GM18951 (cell line): ENCODE data around the gene DPP7.
A peak's percentile ranks its signal among the peaks of the same experiment; 100 is the strongest.

Source experiments
- POLR2A ChIP-seq: IDR thresholded peaks from 4 replicates; pipeline ENCODE4 v1.6.1; 2011; ENCODE audit warnings: mild to moderate bottlenecking; ENCODE audit not compliant: insufficient read length, insufficient read depth; ENCODE audit errors: extremely low read depth
- in situ Hi-C: fragments of 300-500 bp; cut with MboI; formaldehyde crosslinking; loops from one replicate; pipeline ENCODE4 v1.12.0; 2022; ENCODE audit warnings: low sequenced_read_pairs, mixed read lengths, inconsistent platforms; ENCODE audit not compliant: unreplicated experiment

The DPP7 gene

DNA sequence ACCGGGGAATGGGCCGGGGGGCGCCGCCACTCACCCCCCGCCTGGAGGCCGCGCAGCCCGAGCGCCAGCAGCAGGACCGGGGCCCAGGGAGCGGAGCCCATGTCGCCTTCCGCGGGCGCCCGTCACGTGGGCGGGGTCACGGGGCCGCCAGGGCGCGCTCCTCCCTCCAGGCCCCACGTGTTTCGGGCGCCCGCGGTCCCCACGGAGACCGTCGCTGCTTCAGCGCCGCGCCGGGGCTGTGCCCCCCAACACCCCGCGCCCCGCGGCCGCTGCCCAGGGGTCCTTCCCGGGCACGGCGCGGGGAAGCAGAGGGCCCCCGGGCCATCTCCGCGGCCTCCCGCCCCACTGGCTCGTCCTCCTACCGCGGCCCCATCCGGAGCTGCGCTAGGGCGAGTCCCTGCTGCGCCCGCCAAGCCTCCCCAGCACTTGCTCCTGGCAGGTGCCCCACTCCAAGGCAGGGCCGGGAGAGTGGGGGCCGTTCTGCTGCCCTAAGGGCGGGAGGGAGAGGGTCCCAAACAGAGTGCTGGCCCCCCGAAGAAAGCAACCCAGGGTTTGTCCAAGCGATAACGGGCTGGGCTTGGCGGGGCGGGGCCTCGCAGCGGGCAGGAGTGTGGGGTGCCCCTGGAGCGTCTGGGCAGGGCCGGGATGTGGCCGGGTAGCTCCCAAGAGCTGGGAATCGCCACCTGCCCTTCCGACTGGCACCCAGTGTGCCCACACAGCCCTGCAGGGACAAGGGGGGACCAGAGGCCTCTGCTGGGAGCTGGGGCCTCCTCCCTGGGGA, at the start of gene DPP7:
Gene DPP7, minus strand, starts transcription at position 121 of the 781 bp plus-strand sequence. Its CDS starts 20 bp downstream, at position 101.
- TF ChIP-seq POLR2A, result peak; percentile 85
- in situ Hi-C loops, result no loop called here

DNA sequence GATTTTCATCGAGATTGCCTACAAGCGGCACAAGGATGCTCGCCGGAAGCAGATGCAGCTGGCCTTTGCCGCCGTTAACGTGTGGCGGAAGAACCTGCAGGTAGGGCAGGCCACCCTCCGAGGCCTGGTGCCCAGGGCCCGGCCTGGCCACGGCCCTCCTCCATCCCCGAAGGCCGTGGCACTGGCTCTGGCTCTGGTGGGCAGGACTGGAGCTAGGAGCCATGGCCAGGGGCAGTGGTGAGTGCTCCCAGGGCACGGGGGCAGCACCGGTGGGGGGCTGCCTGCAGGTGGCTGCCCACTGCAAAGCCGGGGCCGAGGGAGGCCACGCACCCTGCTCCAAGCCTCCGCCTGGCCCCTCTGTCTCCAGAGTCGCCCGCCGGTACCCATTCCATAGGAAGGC, 49.3 kb upstream of the DPP7 start:
- TF ChIP-seq POLR2A, result no peak
- in situ Hi-C loops, result no loop called here

DNA sequence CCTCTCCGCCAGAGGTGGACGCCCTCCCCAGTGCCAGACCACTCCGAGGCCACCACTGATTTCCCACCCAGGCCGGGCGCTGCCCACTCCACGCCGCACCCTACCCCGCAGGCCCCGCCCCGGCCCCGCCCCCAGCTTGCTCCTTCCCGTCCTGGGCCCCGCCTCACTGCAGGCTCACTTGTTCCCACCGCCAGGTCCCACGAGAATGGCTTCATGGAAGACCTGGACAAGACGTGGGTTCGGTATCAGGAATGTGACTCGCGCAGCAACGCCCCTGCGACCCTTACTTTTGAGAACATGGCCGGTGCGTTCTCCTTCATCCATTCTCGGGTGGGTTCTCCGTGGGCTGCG, 48.8 kb upstream of the DPP7 start:
- in situ Hi-C loops, result no loop called here
- TF ChIP-seq POLR2A, result no peak

DNA sequence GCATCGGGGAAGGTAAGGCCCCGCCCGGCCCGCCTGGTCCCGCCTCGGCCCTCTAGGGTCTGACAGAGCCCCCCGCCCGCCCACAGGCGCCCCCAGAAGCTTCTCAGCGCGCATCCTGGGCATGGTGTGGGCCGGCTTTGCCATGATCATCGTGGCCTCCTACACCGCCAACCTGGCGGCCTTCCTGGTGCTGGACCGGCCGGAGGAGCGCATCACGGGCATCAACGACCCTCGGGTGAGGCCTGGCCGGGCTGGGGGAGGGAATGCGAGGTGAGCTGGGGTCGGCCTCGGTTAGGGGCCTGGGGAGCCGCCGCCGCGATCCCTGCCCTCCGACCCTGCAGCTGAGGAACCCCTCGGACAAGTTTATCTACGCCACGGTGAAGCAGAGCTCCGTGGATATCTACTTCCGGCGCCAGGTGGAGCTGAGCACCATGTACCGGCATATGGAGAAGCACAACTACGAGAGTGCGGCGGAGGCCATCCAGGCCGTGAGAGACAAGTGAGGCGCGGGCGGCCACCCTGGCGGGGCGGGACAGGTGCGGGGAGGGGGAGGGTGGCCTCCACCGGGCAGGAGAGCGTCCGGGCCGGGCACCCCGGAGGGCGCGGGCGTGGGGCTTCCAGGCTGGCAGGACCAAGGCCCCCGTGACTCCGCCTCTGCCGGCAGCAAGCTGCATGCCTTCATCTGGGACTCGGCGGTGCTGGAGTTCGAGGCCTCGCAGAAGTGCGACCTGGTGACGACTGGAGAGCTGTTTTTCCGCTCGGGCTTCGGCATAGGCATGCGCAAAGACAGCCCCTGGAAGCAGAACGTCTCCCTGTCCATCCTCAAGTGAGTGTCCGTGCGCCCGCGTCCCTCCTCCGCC, 48.2 kb upstream of the DPP7 start:
- in situ Hi-C loops, result no loop called here
- TF ChIP-seq POLR2A, result no peak

DNA sequence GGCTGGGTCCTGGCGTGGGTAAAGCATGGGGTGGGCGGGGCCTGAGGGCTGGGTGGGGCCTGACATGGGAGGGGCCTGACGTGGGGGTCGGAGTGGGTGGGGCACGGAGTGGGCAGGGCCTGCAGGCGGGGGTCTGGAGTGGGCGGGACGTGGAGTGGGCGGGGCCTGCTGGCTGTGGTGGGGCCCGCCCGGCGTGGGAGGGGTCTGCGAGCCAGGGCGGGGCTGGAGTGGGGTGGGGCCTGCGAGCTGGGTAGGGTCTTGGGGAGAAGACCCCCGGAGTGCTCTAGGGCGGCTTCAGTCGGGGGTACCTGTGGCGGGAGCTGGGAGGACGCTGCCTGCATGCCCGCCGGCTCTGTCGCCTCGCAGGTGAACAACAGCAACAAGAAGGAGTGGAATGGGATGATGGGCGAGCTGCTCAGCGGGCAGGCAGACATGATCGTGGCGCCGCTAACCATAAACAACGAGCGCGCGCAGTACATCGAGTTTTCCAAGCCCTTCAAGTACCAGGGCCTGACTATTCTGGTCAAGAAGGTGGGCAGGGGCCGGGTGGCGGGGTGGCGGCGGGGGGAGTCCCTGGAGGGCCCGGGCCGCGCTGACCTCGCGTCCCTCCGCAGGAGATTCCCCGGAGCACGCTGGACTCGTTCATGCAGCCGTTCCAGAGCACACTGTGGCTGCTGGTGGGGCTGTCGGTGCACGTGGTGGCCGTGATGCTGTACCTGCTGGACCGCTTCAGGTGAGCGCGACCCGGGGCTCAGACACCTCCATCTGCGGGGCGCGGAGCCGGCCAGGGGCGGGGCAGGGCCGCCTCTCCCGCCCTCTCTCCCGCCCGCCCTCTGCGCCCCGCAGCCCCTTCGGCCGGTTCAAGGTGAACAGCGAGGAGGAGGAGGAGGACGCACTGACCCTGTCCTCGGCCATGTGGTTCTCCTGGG, 47.3 kb upstream of the DPP7 start:
- in situ Hi-C loops, result no loop called here

DNA sequence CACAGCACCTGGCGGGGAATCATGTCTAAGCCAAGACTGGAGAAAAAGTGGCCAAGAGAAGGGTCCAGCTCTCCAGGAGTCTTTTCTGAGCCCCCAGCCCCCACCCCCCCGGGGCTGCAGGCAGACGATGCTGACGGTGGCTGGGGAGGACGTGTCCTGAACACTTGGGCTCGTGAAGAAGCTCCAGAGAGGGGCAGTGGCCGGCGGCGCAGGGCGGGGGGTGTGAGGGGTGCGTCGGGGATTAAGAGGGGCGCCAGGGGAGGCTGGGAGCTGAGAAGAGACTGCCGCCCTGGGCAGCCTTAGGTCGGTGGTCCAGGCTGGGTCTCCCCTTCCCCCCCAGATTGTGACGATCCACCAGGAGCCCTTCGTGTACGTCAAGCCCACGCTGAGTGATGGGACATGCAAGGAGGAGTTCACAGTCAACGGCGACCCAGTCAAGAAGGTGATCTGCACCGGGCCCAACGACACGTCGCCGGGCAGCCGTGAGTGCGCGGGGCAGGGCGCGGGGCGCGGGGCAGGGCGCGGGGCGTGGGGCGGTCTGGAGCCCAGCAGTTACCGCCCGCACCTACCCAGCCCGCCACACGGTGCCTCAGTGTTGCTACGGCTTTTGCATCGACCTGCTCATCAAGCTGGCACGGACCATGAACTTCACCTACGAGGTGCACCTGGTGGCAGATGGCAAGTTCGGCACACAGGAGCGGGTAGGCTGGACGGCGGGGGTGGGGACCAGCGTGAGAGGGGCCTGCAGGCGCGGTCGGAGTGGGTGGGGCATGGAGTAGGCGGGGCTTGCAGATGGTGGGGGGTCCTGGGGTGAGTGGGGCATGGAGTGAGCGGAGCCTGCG, 46.4 kb upstream of the DPP7 start:
- in situ Hi-C loops, result no loop called here
- no peak for TF ChIP-seq POLR2A

More for the DNA sequence above, 47.3 kb upstream of the DPP7 start:
- TF ChIP-seq POLR2A, result no peak

DNA sequence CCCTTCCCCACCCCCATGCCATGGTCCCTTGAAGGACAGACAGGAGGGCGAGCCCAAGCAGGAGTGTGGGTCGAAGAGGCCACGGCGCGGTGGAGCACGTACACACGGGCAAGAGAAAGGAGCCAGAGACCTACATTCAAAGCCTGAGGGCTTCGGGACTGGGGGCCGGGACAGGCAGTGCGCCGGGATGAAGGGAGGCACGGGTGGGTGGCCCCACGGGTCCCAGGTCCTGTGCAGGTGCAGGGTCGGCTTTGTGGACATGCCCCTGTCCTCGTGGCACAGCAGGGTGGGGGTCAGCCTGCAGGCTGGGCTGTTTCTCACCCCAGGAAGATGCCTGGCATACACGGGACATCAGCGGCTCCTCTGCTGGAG, 45.5 kb upstream of the DPP7 start:
- in situ Hi-C loops, result no loop called here

DNA sequence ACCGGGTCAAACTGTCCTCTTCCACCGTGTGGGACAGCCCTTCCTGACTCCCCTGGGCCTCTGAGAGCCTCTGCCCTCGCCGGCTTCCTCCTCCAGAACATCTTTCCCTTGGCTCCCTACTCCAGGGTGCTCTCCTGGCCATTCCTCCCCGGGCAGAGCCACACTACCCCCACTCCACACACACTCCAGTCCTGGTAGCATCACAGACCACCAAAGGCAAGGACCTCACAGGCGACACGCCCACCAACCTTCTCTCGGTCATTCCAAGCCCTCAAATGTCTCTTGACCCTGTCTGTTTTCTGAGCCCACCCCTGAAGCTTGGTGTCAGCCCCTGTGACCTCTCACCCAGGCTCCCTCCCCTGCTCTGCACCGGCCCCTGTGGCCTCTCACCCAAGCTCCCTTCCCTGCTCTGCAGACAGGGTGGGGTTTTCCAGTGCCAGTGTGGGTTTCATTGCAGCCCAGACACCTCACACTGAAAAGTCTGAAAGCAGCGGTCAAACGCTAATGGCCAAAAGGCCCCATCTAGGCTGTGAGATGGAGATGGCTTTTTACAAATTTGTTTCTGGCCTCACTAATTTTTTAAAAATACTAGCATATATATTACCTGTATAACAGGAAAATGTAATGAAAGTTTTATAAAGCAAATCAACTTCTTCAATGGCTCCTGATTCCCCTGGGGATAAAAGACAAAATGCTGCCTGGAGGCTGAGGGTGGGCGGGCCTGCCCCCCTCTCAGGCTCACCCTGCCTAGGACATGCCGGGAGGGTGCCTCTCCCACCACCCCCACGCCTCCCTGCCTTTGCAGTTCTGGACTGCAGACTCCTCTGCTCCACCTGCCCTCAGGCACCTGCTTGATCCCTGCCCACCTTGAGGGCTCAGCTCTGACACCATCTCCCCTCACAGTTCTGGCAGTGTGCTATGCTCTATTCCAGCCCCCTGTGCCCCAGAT, 44.8 kb upstream of the DPP7 start:
- TF ChIP-seq POLR2A, result no peak
- in situ Hi-C loops, result no loop called here

More for the DNA sequence above, 45.5 kb upstream of the DPP7 start:
- no peak for TF ChIP-seq POLR2A

DNA sequence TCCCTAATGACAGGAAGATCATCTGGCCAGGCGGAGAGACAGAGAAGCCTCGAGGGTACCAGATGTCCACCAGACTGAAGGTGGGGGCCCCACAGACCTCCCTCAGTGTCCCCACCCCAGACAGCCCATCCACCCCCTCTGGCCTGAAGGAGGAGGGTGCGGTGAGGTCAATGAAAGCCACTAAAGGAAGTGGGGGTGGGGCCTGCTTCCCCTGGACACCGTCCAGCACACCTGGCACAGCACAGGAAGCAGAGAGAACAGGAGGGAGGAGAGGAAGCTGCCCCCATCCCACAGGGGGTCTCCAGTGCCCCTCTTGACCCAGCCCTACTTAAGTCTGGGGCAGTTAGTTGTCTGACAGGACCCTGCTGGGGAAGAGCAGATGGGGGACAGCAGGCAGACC, 44.1 kb upstream of the DPP7 start:
- no peak for TF ChIP-seq POLR2A
- in situ Hi-C loops, result no loop called here

DNA sequence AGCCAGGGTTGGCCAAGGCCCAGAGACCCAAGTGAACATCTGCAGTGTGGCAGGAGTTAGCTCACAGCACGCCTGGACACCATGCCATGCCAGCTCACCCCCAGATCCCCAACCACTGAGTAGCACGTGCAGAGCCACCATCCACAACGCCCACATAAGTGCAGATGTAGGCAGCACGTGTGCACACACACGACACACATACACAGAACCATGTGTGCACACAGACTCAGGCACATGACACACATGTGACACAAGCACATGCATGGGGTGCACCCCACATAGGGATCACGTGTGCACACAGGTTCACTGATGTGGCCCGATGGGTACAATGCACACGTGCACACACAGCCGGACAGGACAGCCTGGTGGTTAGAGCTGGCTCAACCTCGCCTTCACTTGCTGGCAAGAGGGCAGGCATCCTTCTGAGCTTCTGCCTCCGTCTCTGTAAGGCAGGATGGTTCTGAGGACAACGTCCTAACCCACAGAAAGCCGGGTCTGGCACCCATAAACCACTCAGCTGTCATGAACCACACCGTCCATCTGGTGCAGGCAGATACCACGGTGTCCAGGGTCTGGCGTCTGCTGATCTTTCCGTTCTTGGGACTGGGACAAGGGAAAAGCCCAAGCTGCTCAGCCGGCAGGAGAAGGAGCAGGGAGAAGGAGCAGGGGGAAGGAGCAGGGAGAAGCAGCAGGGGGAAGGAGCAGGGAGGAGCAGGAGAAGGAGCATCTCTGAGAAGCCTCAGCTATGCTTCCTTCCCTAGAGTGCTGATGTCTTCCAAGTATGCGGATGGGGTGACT, 43.3 kb upstream of the DPP7 start:
- in situ Hi-C loops, result no loop called here
- no peak for TF ChIP-seq POLR2A
